HepG2 (cell line): ENCODE results near the gene TNS1. TPM values are rescaled to one million over a fixed set of nuclear protein-coding genes. Genes with fewer than 3 reads are reported as not detected.

Experiments
- AGO1 ChIP-seq: fragments of 200-400 bp; formaldehyde crosslinking; IDR thresholded peaks from 2 replicates; pipeline ENCODE4 v1.6.1; 2017; ENCODE audit warnings: mild to moderate bottlenecking, low read depth, low read length, moderate library complexity; ENCODE audit not compliant: poor library complexity, severe bottlenecking
- ATAD3A ChIP-seq: sonication (generic); formaldehyde crosslinking; IDR thresholded peaks from 2 replicates; pipeline ENCODE4 v1.4.0; 2020; ENCODE audit warnings: missing genetic modification reagents
- CBX1 ChIP-seq: IDR thresholded peaks from one replicate; pipeline ENCODE4 v1.6.1; 2016; ENCODE audit warnings: antibody characterized with exemption, low read depth
- CTCF ChIP-seq: sonication (generic); formaldehyde crosslinking; IDR thresholded peaks from 2 replicates; pipeline ENCODE4 v1.5.0; 2020; ENCODE audit warnings: mild to moderate bottlenecking, missing genetic modification reagents, moderate library complexity
- DMAP1 ChIP-seq: IDR thresholded peaks from 2 replicates; pipeline ENCODE4 v1.6.1; 2016
- DMTF1 ChIP-seq: sonication (generic); formaldehyde crosslinking; IDR thresholded peaks from 2 replicates; pipeline ENCODE4 v1.4.0; 2020; ENCODE audit warnings: mild to moderate bottlenecking, missing genetic modification reagents
- EP300 ChIP-seq, 3 experiments: sonication (generic) in 1 of 3; formaldehyde crosslinking in 1 of 3; IDR thresholded peaks; 2 replicates each; pipeline versions ENCODE4 v1.5.1 to v1.6.1; 2011 to 2020; ENCODE audit warnings: low read depth in 2 of 3, low read length in 2 of 3, borderline replicate concordance in 1 of 3, improper control_type of control experiment in 1 of 3, mild to moderate bottlenecking in 1 of 3, missing genetic modification reagents in 1 of 3, moderate library complexity in 1 of 3
- FOXK2 ChIP-seq: fragments of 450-650 bp; IDR thresholded peaks from 2 replicates; pipeline ENCODE4 v1.6.1; 2016
- HNF1B ChIP-seq: sonication (generic); formaldehyde crosslinking; IDR thresholded peaks from 2 replicates; pipeline ENCODE4 v1.5.1; 2020; ENCODE audit warnings: mild to moderate bottlenecking, moderate library complexity, missing genetic modification reagents
- IRF2 ChIP-seq: IDR thresholded peaks from 2 replicates; pipeline ENCODE4 v1.6.1; 2018; ENCODE audit warnings: missing genetic modification reagents, missing compliant biosample characterization
- RNF2 ChIP-seq: fragments of 450-650 bp; conservative IDR thresholded peaks from 2 replicates; pipeline ENCODE4 v1.6.1; 2016; ENCODE audit warnings: low read depth
- SSRP1 ChIP-seq: IDR thresholded peaks from 2 replicates; pipeline ENCODE4 v1.6.1; 2016; ENCODE audit warnings: control low read depth
- ZBTB46 ChIP-seq: sonication (generic); formaldehyde crosslinking; IDR thresholded peaks from 2 replicates; pipeline ENCODE4 v1.4.0; 2020; ENCODE audit warnings: mild to moderate bottlenecking, missing genetic modification reagents, borderline replicate concordance
- ZNF468 ChIP-seq: sonication (generic); formaldehyde crosslinking; IDR thresholded peaks from 2 replicates; pipeline ENCODE4 v1.8.0; 2022; ENCODE audit warnings: mild to moderate bottlenecking, moderate library complexity, missing genetic modification reagents
- ZNF503 ChIP-seq: sonication (generic); formaldehyde crosslinking; IDR thresholded peaks from 2 replicates; pipeline ENCODE4 v1.4.0; 2020; ENCODE audit warnings: missing genetic modification reagents
- ZNF775 ChIP-seq: sonication (generic); formaldehyde crosslinking; IDR thresholded peaks from 2 replicates; pipeline ENCODE4 v1.4.0; 2020; ENCODE audit warnings: missing genetic modification reagents, mild to moderate bottlenecking, moderate library complexity, borderline replicate concordance
- ZNF850 ChIP-seq: sonication (generic); formaldehyde crosslinking; conservative IDR thresholded peaks from 2 replicates; pipeline ENCODE4 v1.9.0; 2021; ENCODE audit warnings: mild to moderate bottlenecking, missing genetic modification reagents
- polyA plus RNA-seq, 8 experiments: library from polyadenylated mRNA; depleted of rRNA in 3 of 8; stranded (reverse) in 7 of 8; unstranded in 1 of 8; fragments of >200 nt; fragmentation: Illumina TruSeq in 4 of 8; extraction: Trizol in 4 of 8; gene quantifications; 2 replicates each; pipeline versions ENCODE4 v1.2.1 to v1.2.3, GENCODE V29; 2011 to 2016; ENCODE audit warnings: low read depth in 4 of 8, missing spikeins in 1 of 8, mixed read lengths in 1 of 8; ENCODE audit not compliant: insufficient read depth in 1 of 8
- total RNA-seq, 5 experiments: library from RNA; depleted of rRNA; stranded (reverse); fragments of >200 nt; fragmentation: Illumina TruSeq; extraction: Trizol; gene quantifications; 2 replicates each; pipeline ENCODE4 v1.2.3, GENCODE V29; 2016; ENCODE audit warnings: low read depth in 1 of 5

The TNS1 gene
- total and polyA plus RNA-seq, 2 of the 13 experiments (the other 11 are each of a cell fraction or from before 2014, with no cell fraction given) = 1.9 to 118 TPM

GRCh38 chr2:217903142-217903858 is 99.5 kb downstream of the TNS1 start (continued):
- TF ChIP-seq DMTF1 (CRISPR knock-in tag) (no peak), CTCF (peak; percentile 3; the same call in 1 of the 2 replicates), CBX1 (peak; percentile 2), ZNF468 (CRISPR knock-in tag) (no peak), ATAD3A (CRISPR knock-in tag) (no peak), ZNF775 (CRISPR knock-in tag) (no peak), FOXK2 (no peak), EP300 (IDR thresholded peaks at IDR 0.05; ENCODE audit: low read depth in 2 of 2, low read length in 2 of 2) (no peak), EP300 (CRISPR knock-in tag; IDR thresholded peaks at IDR 0.05; ENCODE audit: borderline replicate concordance) (no peak), DMAP1 (CRISPR knock-in tag) (0 out of 2 replicates have a peak, but pooled peaks have one; percentile 6), HNF1B (CRISPR knock-in tag) (peak; percentile 3; the same call in 1 of the 2 replicates), SSRP1 (CRISPR knock-in tag) (peak; percentile 22; the same call in 1 of the 2 replicates), AGO1 (no peak), RNF2 (no peak), ZNF850 (no peak), ZNF503 (CRISPR knock-in tag) (no peak), IRF2 (CRISPR knock-in tag) (no peak), ZBTB46 (CRISPR knock-in tag) (no peak)
